HG03457 (cell line): ENCODE results near the gene CDC42EP4.
"Not testable (repeated sequence)": the region's sequence is repeated elsewhere in the genome, so short reads cannot be mapped to it uniquely, and the experiment has no call there.

ENCODE experiments used
- ATAC-seq: cut with Tn5 transposase; IDR thresholded peaks from one replicate; pipeline ENCODE4 v1.9.1; 2021; ENCODE audit warnings: moderate number of reproducible peaks; ENCODE audit not compliant: unreplicated experiment

CDC42EP4 gene

DNA sequence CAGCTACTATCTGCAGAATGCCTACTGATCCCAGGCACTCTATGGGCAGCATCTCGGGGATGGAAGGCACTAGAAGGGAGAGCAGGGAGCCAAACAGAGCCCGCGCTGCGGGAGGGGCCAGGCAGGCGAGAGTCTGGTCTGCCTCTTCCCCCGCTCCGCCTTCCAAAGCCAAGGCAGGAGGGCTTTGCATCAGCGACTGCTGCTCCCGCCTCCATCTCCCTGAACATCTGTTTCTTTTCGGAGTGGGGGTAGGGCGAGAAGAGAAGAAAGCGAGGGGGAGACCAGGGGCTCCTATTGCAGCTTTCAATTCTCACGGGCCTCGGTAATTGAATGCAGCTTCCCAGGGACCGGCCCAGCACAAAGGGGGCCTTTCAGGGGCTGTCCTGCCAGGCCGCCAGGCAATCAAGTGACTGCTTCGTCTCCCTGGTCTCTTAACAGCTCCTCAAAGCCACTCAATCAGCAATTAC is 31.4 kb upstream of the CDC42EP4 start:
- no peak for ATAC-seq

DNA sequence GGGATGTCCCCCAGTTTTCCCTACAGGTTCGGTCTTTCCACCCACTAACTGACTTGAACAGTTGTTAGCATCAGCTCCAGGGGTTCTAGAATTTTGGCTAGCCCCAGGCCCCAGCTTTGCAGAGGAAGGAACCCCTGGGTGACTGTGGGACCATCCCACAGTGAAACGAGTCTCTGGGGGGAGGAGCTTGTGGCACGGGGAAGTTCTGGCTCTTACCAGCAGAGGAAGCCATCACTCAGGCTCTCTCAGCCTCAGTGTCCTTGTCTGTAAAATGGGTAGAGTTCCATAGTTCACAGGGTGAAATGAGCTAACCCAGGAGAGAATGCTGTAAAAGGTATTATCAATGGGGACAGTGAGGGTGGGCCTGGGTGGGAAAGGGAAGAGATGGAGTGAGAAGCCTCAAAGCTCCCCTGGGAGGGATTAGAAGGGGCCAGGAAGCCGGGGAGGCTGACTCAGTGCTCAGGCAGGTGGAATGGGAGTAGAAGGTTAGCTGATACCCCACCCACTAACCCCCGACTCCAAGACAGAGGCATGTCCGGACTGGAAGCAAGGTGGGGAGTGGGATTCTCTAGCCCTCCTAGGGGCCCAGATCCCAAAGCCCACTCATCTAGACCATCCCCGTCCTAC is 30.9 kb upstream of the CDC42EP4 start:
- no peak for ATAC-seq

DNA sequence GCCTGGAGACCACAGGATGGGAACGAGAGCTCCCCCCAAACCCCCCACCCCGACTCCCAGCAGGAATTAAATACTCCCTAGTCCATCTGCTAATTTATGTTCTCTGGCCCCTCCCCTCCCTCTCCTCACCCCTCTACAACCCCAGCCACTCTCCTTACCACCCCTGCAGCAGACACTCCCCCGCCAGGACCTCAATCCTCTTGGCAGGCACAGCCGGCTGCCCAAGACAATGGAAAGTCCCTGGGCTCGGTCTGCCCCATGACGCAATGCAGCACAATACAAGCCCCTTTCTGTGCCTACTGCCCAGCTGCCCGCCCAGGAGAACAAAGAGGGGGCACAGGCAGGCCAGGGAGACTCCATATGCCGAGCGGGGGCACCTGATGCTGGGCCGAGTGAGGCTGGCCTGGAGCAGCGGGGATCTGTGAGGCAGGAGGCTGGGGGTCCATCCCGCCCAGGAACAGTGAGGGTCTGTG is 30.3 kb upstream of the CDC42EP4 start:
- ATAC-seq = no peak

DNA sequence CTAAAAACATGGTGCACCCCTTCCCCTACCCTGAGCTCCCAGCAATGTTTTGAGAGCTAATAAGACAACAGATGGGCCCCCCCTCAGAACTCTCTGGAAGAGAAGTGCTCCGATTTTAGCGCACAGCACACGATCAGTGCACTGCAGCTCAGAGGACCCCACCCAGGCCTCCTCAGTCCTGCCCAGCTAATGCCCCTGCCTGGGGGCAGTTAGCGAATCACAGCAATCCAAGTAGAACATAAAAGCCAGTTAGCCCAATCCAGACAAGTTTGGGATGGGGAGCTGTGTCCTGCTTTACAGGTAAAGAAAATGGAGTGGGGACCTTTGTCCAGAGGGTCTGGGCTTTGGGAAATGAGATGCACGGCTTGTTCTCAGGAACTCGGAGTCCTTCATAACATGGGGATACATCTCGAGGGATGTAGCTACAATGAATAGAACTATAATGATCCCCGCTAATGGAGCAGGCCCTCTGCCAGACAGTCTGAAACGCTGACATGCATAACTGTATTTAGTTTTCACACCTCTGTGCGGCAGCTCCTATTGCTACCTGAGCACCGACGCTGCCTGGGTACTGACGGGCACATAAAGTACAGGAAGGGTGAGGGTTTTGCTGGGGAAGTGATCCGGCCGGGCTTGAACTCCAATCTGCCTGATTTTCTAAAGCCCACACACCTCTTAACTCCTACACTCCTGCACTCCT is 29.7 kb upstream of the CDC42EP4 start:
- ATAC-seq = no peak

DNA sequence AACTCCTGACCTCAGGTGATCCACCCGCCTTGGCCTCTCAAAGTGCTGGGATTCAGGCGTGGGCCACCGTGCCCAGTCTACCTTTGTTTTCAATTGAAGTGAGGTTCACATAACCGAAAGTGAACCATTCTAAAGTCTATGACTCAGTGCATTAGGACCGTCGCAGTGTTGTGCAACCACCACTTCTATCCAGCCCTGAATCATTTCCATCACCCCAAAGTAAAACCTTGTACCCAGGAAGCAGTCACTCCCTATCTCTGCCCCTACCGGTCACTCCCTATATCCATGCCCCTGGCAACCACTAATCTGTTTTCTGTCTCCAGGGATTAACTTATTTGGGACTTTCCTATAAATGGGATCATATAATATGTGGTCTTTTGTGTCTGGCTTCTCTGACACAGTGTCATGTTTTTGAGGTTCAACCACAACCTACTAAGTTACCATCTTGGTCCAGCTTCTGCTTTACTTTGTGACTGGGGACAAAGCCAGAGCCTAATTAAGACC is 28.3 kb upstream of the CDC42EP4 start:
- ATAC-seq = no peak

DNA sequence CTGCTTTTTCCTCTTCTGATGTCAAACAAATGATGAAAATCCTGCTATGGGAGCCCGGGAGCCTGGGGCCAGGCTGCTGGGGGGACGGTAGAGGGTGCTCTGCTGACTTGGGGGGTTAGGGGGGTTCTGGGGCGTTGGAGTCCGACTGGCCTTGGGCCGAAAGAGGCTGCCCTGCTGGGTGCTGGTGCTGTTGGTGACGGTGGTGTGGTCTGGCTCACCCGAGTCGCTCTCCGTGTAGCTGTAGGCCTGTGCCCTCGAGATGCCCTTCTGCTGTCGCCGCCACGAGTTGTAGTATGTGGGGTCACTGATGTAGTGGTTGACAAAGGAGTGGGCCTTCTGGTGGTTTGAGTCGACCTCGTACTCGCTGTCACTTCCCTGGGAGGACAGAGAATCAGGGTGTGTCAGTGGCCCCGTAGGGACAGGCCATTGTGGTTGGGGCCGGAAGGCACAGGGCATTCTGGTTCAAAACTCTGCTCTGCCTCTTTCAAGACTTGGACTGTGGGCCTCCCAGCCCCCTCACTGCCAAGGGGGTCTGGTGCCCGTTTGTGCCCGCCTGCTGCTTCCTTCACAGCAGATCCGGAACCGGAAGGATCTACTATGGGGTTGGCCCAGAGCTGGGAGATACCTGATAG is 26.9 kb upstream of the CDC42EP4 start:
- no peak for ATAC-seq

DNA sequence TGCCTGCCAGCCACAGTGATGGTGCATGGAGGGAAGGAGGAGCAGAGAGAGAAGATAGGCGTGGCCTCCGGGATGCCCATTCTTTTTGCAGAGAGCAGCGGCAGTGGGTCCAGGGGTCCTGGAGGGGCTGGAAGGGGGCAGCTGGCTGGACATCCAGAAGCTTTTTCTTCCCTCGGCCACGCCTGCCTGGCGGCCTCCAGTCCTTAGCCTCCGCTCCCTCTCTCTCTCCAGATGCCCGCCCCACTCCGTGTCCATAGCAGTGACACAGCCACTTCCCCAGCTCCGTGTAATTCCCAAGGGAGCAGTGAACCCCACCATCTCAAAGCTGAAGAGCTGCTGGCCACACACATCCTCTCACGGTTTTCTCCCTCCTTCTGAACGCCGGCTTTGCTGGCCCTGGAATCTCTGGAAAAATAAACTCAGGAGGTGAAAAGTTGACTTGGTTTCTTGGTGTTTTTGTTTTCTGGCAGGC is 26.3 kb upstream of the CDC42EP4 start:
- no peak for ATAC-seq

DNA sequence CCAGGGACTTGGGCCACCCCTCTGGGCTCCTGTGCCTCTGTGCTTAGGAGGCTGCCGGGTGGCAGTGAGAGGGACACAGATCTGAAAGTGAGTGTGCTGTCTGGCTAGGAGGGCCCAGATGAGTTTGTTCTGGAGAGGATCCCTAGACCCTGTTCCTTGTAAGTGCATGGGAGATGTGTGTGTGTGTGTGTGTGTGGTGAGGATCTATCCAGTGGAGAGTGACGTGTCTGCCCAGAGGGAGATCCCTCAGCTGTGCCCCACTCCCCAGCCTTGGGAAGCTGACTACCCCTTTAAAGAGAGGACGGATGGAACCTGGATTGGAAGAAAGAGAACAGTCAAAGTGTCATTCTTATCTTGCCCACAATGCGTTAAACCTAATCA is 25.5 kb upstream of the CDC42EP4 start:
- ATAC-seq = no peak

DNA sequence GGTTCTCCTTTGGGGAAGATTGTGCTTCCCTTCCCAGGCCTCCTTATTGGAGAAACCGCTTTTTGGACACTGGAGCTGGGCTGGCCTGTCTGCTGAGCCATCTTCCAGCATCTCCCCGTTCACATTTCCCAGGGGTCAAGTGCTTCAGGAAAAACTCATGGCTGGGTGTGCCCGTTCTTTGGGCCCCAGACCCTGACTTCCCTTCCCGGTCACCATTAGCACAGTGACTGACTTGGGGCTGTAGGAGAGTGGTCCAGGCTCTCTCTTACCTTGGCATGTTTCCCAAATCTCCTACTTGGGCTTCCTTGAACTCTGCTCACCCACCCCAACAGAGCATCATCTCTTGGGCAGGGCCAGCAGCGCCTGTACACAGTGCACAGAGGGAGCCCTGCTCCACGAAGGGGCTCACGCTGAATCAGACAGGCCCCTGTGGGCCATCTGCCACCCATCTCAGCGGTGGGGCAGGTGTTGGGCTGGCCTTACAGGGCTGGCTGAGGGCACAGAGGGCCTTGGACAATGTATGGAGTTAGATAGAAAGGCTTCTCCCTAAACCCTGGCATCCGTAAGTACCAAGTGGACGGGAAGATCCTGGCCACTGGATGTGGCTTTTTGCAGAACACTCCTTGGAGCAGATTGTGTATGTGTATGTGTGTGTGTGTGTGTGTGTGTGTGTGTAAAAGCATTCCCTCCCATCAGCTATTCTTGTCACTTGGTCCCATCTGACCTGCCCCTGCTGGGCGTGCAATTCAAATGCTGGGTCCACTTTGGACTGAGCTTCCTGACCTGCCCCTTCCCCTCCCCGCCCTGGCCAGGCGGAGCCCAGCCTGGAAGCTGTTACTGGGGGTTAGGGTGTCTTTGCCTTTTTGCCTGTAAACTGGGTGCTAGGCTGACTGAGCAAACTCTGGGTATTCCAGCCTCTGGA is 24.9 kb upstream of the CDC42EP4 start:
- no peak for ATAC-seq

DNA sequence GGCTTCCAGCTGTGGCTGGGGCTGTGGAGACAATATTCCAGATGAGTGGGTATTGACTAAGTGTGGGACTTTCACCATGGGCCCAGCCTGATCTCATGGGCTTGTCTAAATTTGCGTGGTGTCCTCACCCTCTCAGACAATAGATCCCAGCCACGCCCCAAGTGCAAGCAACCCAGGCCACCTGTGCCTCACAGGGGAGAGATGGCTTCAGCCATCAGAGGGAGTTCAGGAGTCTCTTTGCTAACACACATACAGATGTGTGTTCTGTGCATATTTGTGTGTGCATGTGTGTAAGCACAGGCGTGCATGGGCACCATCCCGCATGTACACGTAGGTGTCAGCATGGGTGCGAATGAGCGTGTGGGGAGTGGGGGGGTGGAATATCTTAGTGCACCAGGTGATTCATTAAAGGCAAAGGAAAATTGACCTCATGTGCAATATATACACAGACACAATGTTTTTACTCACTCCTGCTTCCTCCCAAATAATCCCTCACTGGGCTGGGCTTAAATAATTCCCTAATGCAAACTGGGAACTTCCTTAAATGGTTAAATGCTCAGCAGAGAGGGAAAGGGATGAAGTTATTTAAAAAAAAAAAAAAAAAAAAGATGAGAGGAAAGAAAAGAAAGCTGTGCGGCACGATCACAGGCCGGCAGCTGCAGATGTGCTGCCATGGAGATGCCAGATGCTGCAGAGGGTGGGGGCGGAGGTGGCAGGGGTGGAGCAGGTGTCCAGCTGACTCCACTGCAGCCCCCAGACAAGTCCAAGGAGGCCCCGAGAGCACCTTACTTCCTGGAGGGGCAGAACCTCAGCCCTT is 24.0 kb upstream of the CDC42EP4 start:
- ATAC-seq = no peak

DNA sequence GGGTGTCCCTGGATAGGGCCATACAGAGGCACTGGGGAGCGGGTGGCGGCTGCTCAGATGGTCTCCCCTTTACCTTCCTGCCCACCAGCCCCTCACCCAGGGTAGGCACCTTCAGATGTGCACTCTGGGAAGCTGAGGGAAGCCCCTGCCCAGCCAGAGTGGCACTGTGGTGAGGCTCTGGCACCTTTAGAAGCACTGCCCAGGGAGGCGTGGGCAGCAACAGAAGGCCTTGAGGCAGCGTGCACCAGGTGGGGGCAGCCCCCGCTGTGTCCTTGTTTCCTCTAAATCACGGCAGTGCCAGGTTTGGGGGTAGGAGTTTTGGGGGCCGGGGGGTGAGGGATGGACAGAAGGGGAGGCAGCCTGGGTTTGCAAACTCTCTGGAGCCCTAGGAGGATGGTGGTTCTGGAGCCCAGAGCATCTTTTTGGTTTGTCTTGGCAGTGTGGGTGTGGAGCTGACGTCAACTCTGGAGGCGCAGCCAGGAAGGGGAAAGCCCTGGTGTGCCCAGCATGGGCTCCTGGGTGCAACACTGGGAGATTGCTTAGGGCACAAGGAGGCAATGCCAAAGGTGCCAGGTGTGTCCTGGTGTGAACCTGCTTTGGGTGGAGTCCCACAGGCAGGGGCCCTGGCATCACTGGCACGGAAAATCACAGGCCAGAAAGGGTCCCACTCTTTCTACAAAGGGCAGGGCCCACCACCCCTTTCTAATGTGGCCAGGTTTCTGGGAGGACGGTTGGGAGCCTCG is 23.1 kb upstream of the CDC42EP4 start:
- no peak for ATAC-seq

DNA sequence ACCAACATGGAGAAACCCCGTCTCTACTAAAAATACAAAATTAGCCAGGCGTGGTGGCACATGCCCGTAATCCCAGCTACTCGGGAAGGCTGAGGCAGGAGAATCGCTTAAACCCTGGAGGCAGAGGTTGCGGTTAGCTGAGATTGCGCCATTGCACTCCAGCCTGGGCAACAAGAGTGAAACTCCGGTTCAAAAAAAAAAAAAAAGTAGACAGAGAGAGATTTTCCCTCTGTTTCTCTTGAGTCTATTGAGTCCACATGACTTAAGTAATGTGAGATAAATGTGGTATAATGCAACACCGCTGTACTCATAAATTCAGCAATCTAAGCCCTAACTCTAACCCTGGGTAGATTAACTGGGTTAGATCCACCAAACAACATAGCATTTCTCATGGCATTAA is 21.6 kb upstream of the CDC42EP4 start:
- not testable (repeated sequence) for ATAC-seq

DNA sequence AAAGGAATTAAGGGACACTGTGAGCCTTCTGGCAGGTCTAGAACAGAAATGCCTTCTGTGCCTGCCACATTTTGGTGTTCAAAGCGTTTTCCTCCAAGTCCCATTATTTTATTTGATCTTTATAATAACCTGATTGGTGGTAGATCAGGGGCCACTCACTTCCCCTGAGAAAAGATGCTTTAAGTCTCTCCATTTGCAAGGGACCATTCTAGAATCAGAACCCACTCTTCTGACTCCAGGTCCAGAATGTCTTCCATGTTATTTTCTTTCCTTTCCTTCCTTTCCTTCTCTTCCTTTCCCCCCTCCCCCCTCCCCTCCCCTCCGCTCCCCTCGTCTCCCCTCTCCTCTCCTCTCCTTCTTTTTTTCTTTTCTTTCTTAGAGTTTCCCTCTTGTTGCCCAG is 19.3 kb upstream of the CDC42EP4 start:
- ATAC-seq = no peak

DNA sequence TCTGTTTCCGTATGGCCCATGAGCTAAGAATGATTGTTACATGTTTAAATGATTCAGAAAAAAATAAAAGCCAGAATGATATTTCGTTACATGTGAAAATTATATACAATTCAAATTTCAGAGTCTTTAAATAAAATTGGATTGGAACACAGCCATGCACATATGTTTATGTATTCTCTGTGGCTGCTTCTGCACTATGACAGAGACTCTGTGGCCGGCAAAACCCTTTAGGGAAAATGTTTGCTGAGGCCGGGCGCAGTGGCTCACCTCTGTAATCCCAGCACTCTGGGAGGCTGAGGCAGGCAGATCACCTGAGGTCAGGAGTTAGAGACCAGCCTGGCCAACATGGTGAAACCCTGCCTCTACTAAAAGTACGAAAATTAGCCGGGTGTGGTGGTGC is 15.9 kb upstream of the CDC42EP4 start:
- no peak for ATAC-seq

DNA sequence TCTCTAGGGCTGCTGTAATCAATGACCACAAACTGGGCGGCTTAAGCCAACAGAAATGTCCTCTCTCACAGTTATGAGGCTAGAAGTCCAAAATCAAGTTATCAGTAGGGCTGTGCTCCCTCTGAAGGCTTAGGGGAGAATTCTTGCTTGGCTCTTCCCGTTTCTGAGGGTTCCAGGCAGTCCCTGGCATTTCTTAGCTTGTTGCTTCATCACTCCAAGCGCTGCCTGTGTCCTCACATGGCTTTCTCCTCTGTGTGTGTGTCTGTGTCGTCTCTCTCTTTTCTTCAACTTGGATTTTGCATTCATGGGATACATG is 13.7 kb upstream of the CDC42EP4 start:
- ATAC-seq = no peak

DNA sequence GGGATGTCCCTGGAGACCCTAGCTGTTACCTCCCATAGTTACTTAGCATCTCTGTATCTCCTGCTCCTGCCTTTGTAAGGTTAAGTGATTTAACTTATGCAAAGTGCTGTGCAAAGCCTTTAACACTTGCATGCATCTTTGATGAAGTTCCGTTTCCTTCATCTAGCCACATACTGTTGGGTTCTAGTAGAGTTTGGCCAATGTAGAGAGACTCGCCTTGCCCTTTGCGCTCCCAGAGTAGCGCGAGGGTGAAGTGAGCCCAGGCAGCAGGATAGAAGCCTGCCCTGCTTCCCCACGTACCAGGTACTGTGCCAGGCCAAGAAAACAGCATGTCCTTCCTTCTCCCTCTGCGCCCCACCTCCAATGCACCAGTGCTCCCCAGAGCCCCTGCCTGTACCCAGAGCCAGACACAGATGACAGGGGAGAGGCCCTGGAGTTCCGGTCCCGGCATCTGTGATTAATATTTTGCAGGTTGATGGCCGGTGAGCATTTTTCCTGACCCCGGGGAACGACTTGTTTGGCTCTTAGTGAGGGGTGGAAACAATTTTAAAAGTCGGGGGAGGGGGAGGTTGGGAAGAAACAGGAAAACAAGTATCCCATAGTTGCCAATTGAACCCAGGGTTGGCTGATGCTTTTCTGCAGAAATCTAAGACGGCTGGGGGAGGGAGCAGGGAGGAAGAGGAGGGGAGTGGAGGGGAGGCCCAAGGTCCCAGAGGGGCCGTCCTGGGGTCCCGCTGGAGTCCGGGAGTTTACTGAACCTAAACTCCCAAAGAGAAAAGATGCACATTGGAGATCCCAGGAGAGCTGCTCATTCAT is 13.1 kb upstream of the CDC42EP4 start:
- no peak for ATAC-seq

DNA sequence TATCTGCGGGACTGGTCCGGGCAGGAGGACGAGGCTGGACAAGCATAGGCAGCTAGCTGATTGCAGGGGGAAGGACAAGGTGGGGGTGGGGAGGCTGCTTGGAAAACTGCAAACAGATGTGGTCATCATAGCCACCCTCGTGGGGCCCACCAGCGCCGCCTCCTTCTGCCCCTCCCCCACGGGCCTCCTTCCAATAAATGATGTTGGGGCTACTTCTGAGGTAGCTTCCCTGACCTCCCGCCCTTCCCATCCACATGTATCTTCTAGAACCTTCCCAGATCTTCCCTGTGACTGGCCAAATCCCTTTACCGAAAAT is 12.3 kb upstream of the CDC42EP4 start:
- ATAC-seq = no peak

DNA sequence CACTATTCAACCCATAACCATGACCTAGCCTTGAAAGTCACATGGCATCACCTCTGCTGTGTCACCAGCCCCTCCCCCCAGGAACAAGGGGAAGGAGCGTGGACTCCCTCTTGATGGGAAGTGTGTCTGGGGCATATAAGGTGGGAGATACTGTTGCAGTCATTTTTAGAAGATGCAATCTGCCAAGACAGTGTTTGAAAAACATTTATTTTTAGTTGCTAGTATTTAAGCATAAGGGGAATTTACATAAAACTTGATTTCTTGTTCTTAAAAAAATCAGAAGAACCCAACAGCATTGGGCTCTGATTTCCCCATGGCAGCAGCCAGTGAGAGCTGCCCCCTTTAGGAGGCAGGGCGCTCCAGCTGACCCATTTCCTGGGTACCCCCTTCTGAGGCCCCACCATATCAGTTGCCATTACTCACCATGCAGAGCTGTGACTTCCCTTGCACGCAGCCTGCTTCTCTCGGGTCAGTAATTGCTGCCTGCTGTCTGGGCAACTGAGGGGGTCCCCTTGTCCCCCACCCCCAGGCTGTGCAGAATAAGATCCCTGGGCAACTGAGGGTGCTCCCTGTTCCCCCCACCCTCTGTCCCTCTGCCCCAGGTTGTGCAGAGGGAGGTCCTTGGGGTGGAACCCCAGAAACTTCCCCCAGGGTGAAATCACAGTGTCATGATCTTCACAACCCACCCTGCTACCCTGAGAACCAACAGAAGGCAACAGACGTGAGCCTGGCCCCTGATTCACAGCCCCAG is 11.8 kb upstream of the CDC42EP4 start:
- ATAC-seq = no peak
